Measurements from ENCODE around the gene RALGPS1. TPM values are rescaled to one million over a fixed set of nuclear protein-coding genes. Genes with fewer than 3 reads are reported as not detected.

RALGPS1 gene
- total and polyA plus RNA-seq, 10 donors = 2.5 to 27.3 (median 14.1) TPM

DNA sequence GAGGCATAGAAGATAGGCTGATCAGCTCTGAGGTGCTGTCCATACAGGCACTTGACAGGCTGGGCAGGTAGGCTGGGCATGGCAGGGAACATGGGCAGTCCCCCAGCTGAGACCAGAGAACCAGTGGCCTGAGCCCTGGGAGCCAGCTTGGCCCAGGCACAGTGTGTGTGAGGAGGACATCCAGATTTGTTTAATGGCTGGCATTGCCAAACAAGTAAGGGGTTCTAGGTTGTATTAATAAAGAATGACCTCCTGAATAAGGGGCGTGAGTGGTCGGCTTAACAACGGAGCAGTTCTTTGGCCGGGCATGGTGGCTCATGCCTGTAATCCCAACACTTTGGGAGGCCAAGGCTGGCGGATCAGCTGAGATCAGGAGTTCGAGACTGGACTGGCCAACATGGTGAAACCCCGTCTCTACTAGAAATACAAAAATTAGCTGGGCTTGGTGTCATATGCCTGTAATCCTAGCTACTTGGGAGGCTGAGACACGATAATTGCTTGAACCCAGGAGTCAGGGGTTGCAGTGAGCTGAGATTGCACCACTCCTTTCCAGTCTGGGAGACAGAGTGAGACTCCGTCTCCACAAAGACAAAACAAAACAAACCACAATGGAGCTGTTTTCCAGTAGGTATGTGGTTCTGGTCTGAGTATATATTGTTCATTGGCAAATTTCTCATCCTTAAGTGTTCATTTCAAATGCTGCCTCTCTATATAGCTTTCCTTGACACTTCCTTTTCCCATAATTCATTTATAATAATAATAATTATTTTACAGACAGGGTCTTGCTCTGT, 151.7 kb downstream of the RALGPS1 start:
- peaks cover 0 to 23% (median 0%) of the 10 kb centered on the region in 6 donors for H3K36me3 ChIP-seq
- H3K9me3 ChIP-seq = peaks cover 0 to 4% (median 2%) of the 10 kb centered on the region in 8 donors
- intact Hi-C loops (cut with DNase I; ENCODE audit: low total_unique reads) = no loop called here
- no peak for DNase-seq
- H3K4me3 ChIP-seq = no peak overlapping the region
- 81 to 94% (median 89%) methylated on average over 9 of the region's 9 CpGs for WGBS, 5 donors
- no peaks in the 10 kb centered on the region for H3K4me1 ChIP-seq
- peak overlapping the region in 3 of 8 donors; percentile 33 to 42 (median 40) for H3K27ac ChIP-seq
- TF ChIP-seq, protein P1, sequence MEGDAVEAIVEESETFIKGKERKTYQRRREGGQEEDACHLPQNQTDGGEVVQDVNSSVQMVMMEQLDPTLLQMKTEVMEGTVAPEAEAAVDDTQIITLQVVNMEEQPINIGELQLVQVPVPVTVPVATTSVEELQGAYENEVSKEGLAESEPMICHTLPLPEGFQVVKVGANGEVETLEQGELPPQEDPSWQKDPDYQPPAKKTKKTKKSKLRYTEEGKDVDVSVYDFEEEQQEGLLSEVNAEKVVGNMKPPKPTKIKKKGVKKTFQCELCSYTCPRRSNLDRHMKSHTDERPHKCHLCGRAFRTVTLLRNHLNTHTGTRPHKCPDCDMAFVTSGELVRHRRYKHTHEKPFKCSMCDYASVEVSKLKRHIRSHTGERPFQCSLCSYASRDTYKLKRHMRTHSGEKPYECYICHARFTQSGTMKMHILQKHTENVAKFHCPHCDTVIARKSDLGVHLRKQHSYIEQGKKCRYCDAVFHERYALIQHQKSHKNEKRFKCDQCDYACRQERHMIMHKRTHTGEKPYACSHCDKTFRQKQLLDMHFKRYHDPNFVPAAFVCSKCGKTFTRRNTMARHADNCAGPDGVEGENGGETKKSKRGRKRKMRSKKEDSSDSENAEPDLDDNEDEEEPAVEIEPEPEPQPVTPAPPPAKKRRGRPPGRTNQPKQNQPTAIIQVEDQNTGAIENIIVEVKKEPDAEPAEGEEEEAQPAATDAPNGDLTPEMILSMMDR (IDR thresholded peaks at IDR 0.05 in 8 of 11, conservative IDR thresholded peaks at IDR 0.05 in 3 of 11) = no peak
- no peaks in the 10 kb centered on the region for H3K27me3 ChIP-seq (replicated peaks in 1 of 7)

DNA sequence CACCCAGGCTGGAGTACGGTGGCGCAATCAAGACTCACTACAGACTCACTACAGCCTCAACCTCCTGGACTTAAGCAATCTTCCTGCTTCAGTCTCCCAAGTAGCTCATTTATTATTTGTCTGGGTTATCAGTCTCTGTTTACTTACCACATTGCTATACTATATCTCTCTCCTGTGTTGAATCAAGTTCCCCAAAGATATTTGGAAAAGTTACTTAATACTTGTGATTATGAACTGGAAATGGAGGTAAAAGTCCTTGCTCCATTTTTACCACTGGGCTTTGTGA, 152.2 kb downstream of the RALGPS1 start:
- Histone ChIP-seq H3K4me1 (no peaks in the 10 kb centered on the region), H3K27me3 (replicated peaks in 1 of 7) (no peaks in the 10 kb centered on the region), H3K4me3 (no peak overlapping the region), H3K36me3 (peaks cover 0 to 29% (median 1%) of the 10 kb centered on the region in 6 donors), H3K9me3 (peaks cover 0 to 9% (median 8%) of the 10 kb centered on the region in 8 donors), H3K27ac (no peak overlapping the region)
- TF ChIP-seq POLR2AphosphoS5 (IDR thresholded peaks at IDR 0.05) = no peak
- TF ChIP-seq, protein P1 (IDR thresholded peaks at IDR 0.05 in 8 of 11, conservative IDR thresholded peaks at IDR 0.05 in 3 of 11) = no peak
- TF ChIP-seq POLR2A (IDR thresholded peaks at IDR 0.05) = no peak
- DNase-seq = no peak
- 69 to 84% (median 77%) methylated on average over 2 of the region's 2 CpGs for WGBS, 5 donors
- intact Hi-C loops (cut with DNase I; ENCODE audit: low total_unique reads) = no loop called here

DNA sequence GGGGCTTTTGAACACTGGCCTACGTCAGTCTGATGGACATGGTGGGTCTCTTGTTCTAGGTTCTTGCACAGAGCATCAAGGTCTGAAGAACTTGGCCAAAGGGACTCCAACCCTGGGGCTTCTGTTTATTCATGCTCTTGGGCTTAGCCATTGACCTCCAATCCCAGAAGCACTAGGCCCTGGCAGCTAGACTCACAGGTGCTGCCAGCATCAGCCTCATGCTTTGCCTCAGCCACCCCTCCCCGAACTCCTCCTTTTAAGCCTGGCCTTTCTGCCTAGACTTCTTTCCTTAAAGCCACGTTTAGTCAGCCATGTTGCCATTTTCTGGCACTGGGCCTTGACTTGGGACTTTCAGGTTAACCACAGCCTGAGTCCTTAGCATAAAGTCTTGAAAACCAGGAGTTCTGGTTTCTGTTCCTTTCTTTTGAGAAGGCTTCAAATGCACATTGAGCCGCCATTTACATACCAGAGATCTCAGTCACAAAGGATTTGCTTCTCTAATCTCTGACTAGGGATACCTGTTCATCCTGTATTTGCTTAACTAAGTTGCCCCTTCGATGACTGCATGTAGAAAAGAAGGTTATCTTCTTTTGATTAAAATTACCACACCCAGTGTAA, 153.1 kb downstream of the RALGPS1 start:
- DNase-seq = no peak
- Histone ChIP-seq H3K4me3 (no peak overlapping the region), H3K9me3 (peaks cover 0 to 15% (median 13%) of the 10 kb centered on the region in 8 donors), H3K36me3 (peaks cover 0 to 37% (median 1%) of the 10 kb centered on the region in 6 donors), H3K4me1 (no peaks in the 10 kb centered on the region), H3K27me3 (replicated peaks in 1 of 7) (no peaks in the 10 kb centered on the region), H3K27ac (no peak overlapping the region)
- TF ChIP-seq, protein P1 (IDR thresholded peaks at IDR 0.05 in 8 of 11, conservative IDR thresholded peaks at IDR 0.05 in 3 of 11) = no peak
- TF ChIP-seq POLR2A (IDR thresholded peaks at IDR 0.05) (no peak), POLR2AphosphoS5 (IDR thresholded peaks at IDR 0.05) (no peak)
- intact Hi-C loops (cut with DNase I; ENCODE audit: low total_unique reads) = no loop called here
- WGBS, 5 donors = 81 to 92% (median 87%) methylated on average over 5 of the region's 5 CpGs
